Measurements from ENCODE around the gene GATD1. TPM values are rescaled to one million over a fixed set of nuclear protein-coding genes. Genes with fewer than 3 reads are reported as not detected.

GATD1 gene
- total RNA-seq, 1 experiment from 2014 or later: 67.7 TPM

GRCh38 chr11:795634-796564 is 18.6 kb upstream of the GATD1 start:
- no TSS peak for BruUV-seq (replicated peaks)
- Mint-ChIP-seq H3K4me1 (ENCODE audit: insufficient read depth, unreplicated experiment) (no peaks in the 10 kb centered on the region), H3K36me3 (ENCODE audit: insufficient read depth, unreplicated experiment) (peaks cover 33% of the 10 kb centered on the region), H3K27ac (ENCODE audit: low read depth, unreplicated experiment) (peak overlapping the region; percentile 94), H3K27me3 (ENCODE audit: insufficient read depth, unreplicated experiment) (no peaks in the 10 kb centered on the region), H3K9me3 (ENCODE audit: unreplicated experiment) (no peaks in the 10 kb centered on the region), H3K4me3 (ENCODE audit: unreplicated experiment) (peak overlapping the region; percentile 84)
- TF ChIP-seq CTCF (IDR thresholded peaks at IDR 0.05; ENCODE audit: unreplicated experiment): no peak
- ChIA-PET CTCF (interaction anchor here (0.5 to 1.8 kb wide), 3 partner anchors 12 to 255 kb away, joined by 3 to 4 read pairs (median 3); partner anchors contain the start of gene TALDO1), POLR2A (interaction anchor here (0.6 to 3.8 kb wide), 21 partner anchors 8 to 228 kb away, joined by 3 to 41 read pairs (median 6); partner anchors contain the start of genes CD151, GATD1, PNPLA2 and RPLP2)
- DNase-seq (ENCODE audit: unreplicated experiment): peak; percentile 76
- intact Hi-C loops (cut with micrococcal nuclease): loop anchor here (2.0 to 5.0 kb wide), 2 partner anchors 34 to 133 kb away; no protein-coding TSS in a partner anchor

GRCh38 chr11:794766-795633 is 17.7 kb upstream of the GATD1 start:
- intact Hi-C loops (cut with micrococcal nuclease): loop anchor here (5.0 kb wide), 1 partner anchor 33 kb away; no protein-coding TSS in a partner anchor
- POLR2A ChIA-PET: interaction anchor here (0.6 to 3.8 kb wide), 13 partner anchors 9 to 99 kb away, joined by 3 to 41 read pairs (median 10); partner anchors contain the start of genes GATD1, PNPLA2, RPLP2 and TALDO1
- peak overlapping the region; percentile 84 for H3K4me3 Mint-ChIP-seq (ENCODE audit: unreplicated experiment)
- H3K36me3 Mint-ChIP-seq (ENCODE audit: insufficient read depth, unreplicated experiment): peaks cover 29% of the 10 kb centered on the region
- H3K4me1 Mint-ChIP-seq (ENCODE audit: insufficient read depth, unreplicated experiment): no peaks in the 10 kb centered on the region
- no peak for DNase-seq (ENCODE audit: unreplicated experiment)
- no peak for TF ChIP-seq CTCF (IDR thresholded peaks at IDR 0.05; ENCODE audit: unreplicated experiment)
- BruUV-seq (replicated peaks): no TSS peak
- no peaks in the 10 kb centered on the region for H3K27me3 Mint-ChIP-seq (ENCODE audit: insufficient read depth, unreplicated experiment)
- CTCF ChIA-PET: interaction anchor here (1.8 kb wide), 1 partner anchor 11 kb away, joined by 4 read pairs; no protein-coding TSS in a partner anchor
- H3K27ac Mint-ChIP-seq (ENCODE audit: low read depth, unreplicated experiment): peak overlapping the region; percentile 94
- H3K9me3 Mint-ChIP-seq (ENCODE audit: unreplicated experiment): no peaks in the 10 kb centered on the region

- no peak for TF ChIP-seq CTCF (IDR thresholded peaks at IDR 0.05; ENCODE audit: unreplicated experiment)
- POLR2A ChIA-PET: interaction anchor here (0.7 to 3.8 kb wide), 7 partner anchors 10 to 88 kb away, joined by 3 to 33 read pairs (median 4); partner anchors contain the start of genes GATD1 and RPLP2
- peaks cover 29% of the 10 kb centered on the region for H3K36me3 Mint-ChIP-seq (ENCODE audit: insufficient read depth, unreplicated experiment)
- H3K27me3 Mint-ChIP-seq (ENCODE audit: insufficient read depth, unreplicated experiment): no peaks in the 10 kb centered on the region
- H3K4me1 Mint-ChIP-seq (ENCODE audit: insufficient read depth, unreplicated experiment): no peaks in the 10 kb centered on the region
- intact Hi-C loops (cut with micrococcal nuclease): no loop called here
- BruUV-seq (replicated peaks): no TSS peak
- peak overlapping the region; percentile 84 for H3K4me3 Mint-ChIP-seq (ENCODE audit: unreplicated experiment)
- H3K27ac Mint-ChIP-seq (ENCODE audit: low read depth, unreplicated experiment): no peak overlapping the region
- CTCF ChIA-PET: interaction anchor here (0.7 to 1.6 kb wide), 3 partner anchors 11 to 213 kb away, joined by 3 to 5 read pairs (median 4); no protein-coding TSS in a partner anchor
- H3K9me3 Mint-ChIP-seq (ENCODE audit: unreplicated experiment): no peaks in the 10 kb centered on the region
- DNase-seq (ENCODE audit: unreplicated experiment): no peak
Measured at GRCh38 chr11:794013-794765, 16.9 kb upstream of the GATD1 start.
